GM12892 (cell line): ENCODE results near the gene CACNG4.
"Not testable (repeated sequence)": the region's sequence is repeated elsewhere in the genome, so short reads cannot be mapped to it uniquely, and the experiment has no call there.

Experiments used
- DNase-seq: peaks from one replicate; pipeline ENCODE4 v3.0.0; 2011; ENCODE audit not compliant: insufficient read length
- FAIRE-seq: peaks from 2 replicates; lab custom pipeline; 2011; peaks lifted over from hg19 to GRCh38; lab: Jason Lieb, UNC
- POLR2A ChIP-seq: IDR thresholded peaks from 2 replicates; pipeline ENCODE4 v1.6.1; 2011; ENCODE audit warnings: low read depth, low read length, control low read depth
- POLR2AphosphoS5 ChIP-seq: IDR thresholded peaks from 2 replicates; pipeline ENCODE4 v1.6.1; 2011; ENCODE audit warnings: low read depth, low read length, control low read depth
- TAF1 ChIP-seq: IDR thresholded peaks from 2 replicates; pipeline ENCODE4 v1.6.1; 2011; ENCODE audit warnings: low read depth, mild to moderate bottlenecking, control low read depth, low read length, borderline replicate concordance

Gene CACNG4

GRCh38 chr17:67026341-67026740 is 61.8 kb downstream of the CACNG4 start:
- no peak for FAIRE-seq
- no peak for TF ChIP-seq POLR2AphosphoS5
- TF ChIP-seq TAF1, result no peak
- TF ChIP-seq POLR2A, result no peak
- no peak for DNase-seq

- no peak for DNase-seq
- TF ChIP-seq POLR2AphosphoS5 (no peak), POLR2A (no peak), TAF1 (no peak)
- no peak for FAIRE-seq
Measured at GRCh38 chr17:67027031-67027628, 62.6 kb downstream of the CACNG4 start.

- DNase-seq (no peak), FAIRE-seq (no peak)
- TF ChIP-seq POLR2A (no peak), TAF1 (no peak), POLR2AphosphoS5 (no peak)
Measured at GRCh38 chr17:67030641-67031040, 66.1 kb downstream of the CACNG4 start.

- DNase-seq, result no peak
- TF ChIP-seq POLR2AphosphoS5 (no peak), TAF1 (no peak), POLR2A (no peak)
- FAIRE-seq, result no peak
Measured at GRCh38 chr17:67032382-67032781, 67.9 kb downstream of the CACNG4 start.

- no peak for TF ChIP-seq POLR2A
- no peak for TF ChIP-seq POLR2AphosphoS5
- no peak for TF ChIP-seq TAF1
- no peak for DNase-seq
- FAIRE-seq, result no peak
Measured at GRCh38 chr17:67032985-67033384, 68.5 kb downstream of the CACNG4 start.

GRCh38 chr17:67033613-67034012 is 69.1 kb downstream of the CACNG4 start:
- TF ChIP-seq POLR2AphosphoS5 (no peak), TAF1 (no peak), POLR2A (no peak)
- FAIRE-seq (no peak), DNase-seq (no peak)

- FAIRE-seq (peak; percentile 88), DNase-seq (peak; percentile 43)
- TF ChIP-seq TAF1, result no peak
- no peak for TF ChIP-seq POLR2A
- no peak for TF ChIP-seq POLR2AphosphoS5
Measured at GRCh38 chr17:67035131-67036083, 70.9 kb downstream of the CACNG4 start.

GRCh38 chr17:67038861-67039365 is 74.4 kb downstream of the CACNG4 start:
- no peak for FAIRE-seq
- DNase-seq, result no peak
- no peak for TF ChIP-seq TAF1
- no peak for TF ChIP-seq POLR2A
- no peak for TF ChIP-seq POLR2AphosphoS5

GRCh38 chr17:67040652-67041051 is 76.1 kb downstream of the CACNG4 start:
- FAIRE-seq (no peak), DNase-seq (no peak)
- TF ChIP-seq POLR2AphosphoS5, result no peak
- no peak for TF ChIP-seq POLR2A
- TF ChIP-seq TAF1, result no peak

- not testable (repeated sequence) for DNase-seq, FAIRE-seq
Measured at GRCh38 chr17:67041119-67041518, 76.6 kb downstream of the CACNG4 start.

GRCh38 chr17:67041531-67041930 is 77.0 kb downstream of the CACNG4 start:
- no peak for DNase-seq
- no peak for FAIRE-seq
- TF ChIP-seq POLR2A (no peak), POLR2AphosphoS5 (no peak), TAF1 (no peak)
